ENCODE results near the gene SECISBP2L. TPM values are rescaled to one million over a fixed set of nuclear protein-coding genes. Genes with fewer than 3 reads are reported as not detected.
A peak's percentile ranks its signal among the peaks of the same experiment; 100 is the strongest.

The SECISBP2L gene
- total RNA-seq (117 and 121 TPM in 2 replicates), polyA plus RNA-seq (13.0 and 19.3 TPM in 2 replicates), polyA minus RNA-seq (30.1 and 51.3 TPM in 2 replicates)
- 65.4 TPM for total RNA-seq (2013)

- H3K4me2 ChIP-seq (replicated peaks; ENCODE audit: low read depth, low read length, poor library complexity, severe bottlenecking), result peak within 1 kb of the TSS; percentile 81
- CTCF ChIA-PET, result interaction anchor here (0.7 to 3.4 kb wide), 8 partner anchors 14 to 375 kb away, joined by 3 to 33 read pairs (median 4); partner anchors contain the start of genes COPS2 and EID1
- WGBS (ENCODE audit: insufficient coverage), result 2% methylated on average over 44 of the region's 50 CpGs
Observed at GRCh38 chr15:49046220-49047102, at the start of gene SECISBP2L. SECISBP2L (minus strand) TSS chr15:49046446; CDS start chr15:49046299, 147 bp downstream.

More at GRCh38 chr15:49046220-49047102, at the start of gene SECISBP2L:
- H3K4me1 Mint-ChIP-seq, result peaks cover 32% of the 10 kb centered on the region
- POLR2A ChIA-PET, result interaction anchor here (0.5 to 1.7 kb wide), 3 partner anchors 109 to 1629 kb away, joined by 3 to 7 read pairs (median 3); partner anchors contain the start of genes COPS2 and EID1
- Histone ChIP-seq H3K9ac (ENCODE audit: low read length) (peak within 1 kb of the TSS; percentile 89), H4K20me1 (ENCODE audit: control insufficient read depth, insufficient read depth, low read length, poor library complexity, severe bottlenecking) (peaks cover 27% of the 10 kb centered on the region), H3K4me1 (ENCODE audit: control insufficient read depth in 2 of 2, insufficient read depth in 2 of 2, low read length in 2 of 2) (peaks cover 12 to 19% of the 10 kb centered on the region in 2 donors), H3K27me3 (replicated peaks in 1 of 4; ENCODE audit: control extremely low read depth in 1 of 4, control insufficient read depth in 3 of 4, insufficient read depth in 4 of 4, low read length in 3 of 4) (no peaks in the 10 kb centered on the region), H3K79me2 (ENCODE audit: control insufficient read depth, insufficient read depth, low read length) (peaks cover 41% of the 10 kb centered on the region), H3K9me3 (ENCODE audit: control extremely low read depth in 1 of 3, control insufficient read depth in 2 of 3, insufficient read depth in 1 of 3, low read length in 2 of 3) (peaks cover 0 to 2% (median 0%) of the 10 kb centered on the region in 3 donors), H3K27ac (ENCODE audit: low read length in 2 of 2) (peak within 1 kb of the TSS; percentile 83 to 89), H3K36me3 (replicated peaks in 1 of 2; ENCODE audit: control extremely low read depth in 1 of 2, control insufficient read depth in 1 of 2, extremely low read depth in 1 of 2, insufficient read depth in 2 of 2, low read length in 1 of 2) (no peaks in the 10 kb centered on the region), H2AFZ (ENCODE audit: insufficient read depth, low read depth, low read length, poor library complexity, severe bottlenecking) (peak within 1 kb of the TSS; percentile 79), H3K4me3 (ENCODE audit: control extremely low read depth in 1 of 5, extremely low read depth in 1 of 5, insufficient read depth in 1 of 5, low read depth in 2 of 5, low read length in 4 of 5) (peak within 1 kb of the TSS; percentile 78 to 98 (median 80))
- H3K27ac Mint-ChIP-seq, result peak within 1 kb of the TSS; percentile 98
- peak within 1 kb of the TSS; percentile 95 for H3K4me3 Mint-ChIP-seq
- no peaks in the 10 kb centered on the region for H3K9me3 Mint-ChIP-seq (ENCODE audit: insufficient read depth)
- no peaks in the 10 kb centered on the region for H3K27me3 Mint-ChIP-seq
- intact Hi-C loops (cut with micrococcal nuclease), result loop anchor here (1.0 to 10.0 kb wide), 11 partner anchors 66 to 1718 kb away; partner anchors contain the start of genes CEP152, COPS2, DTWD1 and DUT
- DNase-seq (peak; percentile 96), ATAC-seq (ENCODE audit: low read depth) (peak; percentile 96)
- no peak for TF ChIP-seq EZH2 (IDR thresholded peaks at IDR 0.05; ENCODE audit: borderline replicate concordance, insufficient read depth, low read depth, low read length, poor library complexity, severe bottlenecking)
- peak; percentile 45 for TF ChIP-seq CTCF (IDR thresholded peaks at IDR 0.05)
